B cell (primary cell): ENCODE data around the gene ODF4. TPM values are rescaled to one million over a fixed set of nuclear protein-coding genes. Genes with fewer than 3 reads are reported as not detected.

Experiments used
- ATAC-seq: fragments of 200-7000 bp; cut with Tn5 transposase; one replicate; pipeline ENCODE4 v1.10.0; 2021; ENCODE audit warnings: low read depth, mild to moderate bottlenecking, moderate number of reproducible peaks, moderate library complexity
- CTCF ChIA-PET: fragments of 350-600 bp; sonication (Branson Sonifier 250); formaldehyde crosslinking; loops from one replicate; lab custom pipeline; 2021; ENCODE audit warnings: antibody characterized with exemption, inconsistent platforms; lab: Charles Lee
- POLR2A ChIA-PET: fragments of 350-600 bp; sonication (Branson Sonifier 250); formaldehyde crosslinking; loops from one replicate; lab custom pipeline; 2021; ENCODE audit warnings: antibody characterized with exemption; lab: Charles Lee
- DNase-seq: peaks from one replicate; pipeline ENCODE4 v3.0.0; 2013
- H2AFZ ChIP-seq: 2 replicates; pipeline ENCODE4 v1.6.1; 2012; ENCODE audit warnings: mild to moderate bottlenecking, low read depth, low read length; ENCODE audit not compliant: insufficient read depth, poor library complexity, severe bottlenecking
- H3K27ac ChIP-seq, 2 donors: 1 replicate in 1 of 2; 2 replicates in 1 of 2; pipeline ENCODE4 v1.5.1; 2012 to 2013; ENCODE audit warnings: low read length in 2 of 2, mild to moderate bottlenecking in 2 of 2, moderate library complexity in 1 of 2
- H3K27me3 ChIP-seq, 4 experiments: fragments of 200-600 bp in 1 of 4; sonication (generic) in 1 of 4; replicated peaks in 1 of 4; 1 replicate in 2 of 4; 2 replicates in 2 of 4; pipeline versions ENCODE4 v1.6.1 to v1.7.0; 2013 to 2016; ENCODE audit warnings: low read length in 3 of 4, mild to moderate bottlenecking in 2 of 4, mixed read lengths in 1 of 4, moderate library complexity in 1 of 4; ENCODE audit not compliant: insufficient read depth in 4 of 4, control insufficient read depth in 3 of 4; ENCODE audit errors: control extremely low read depth in 1 of 4
- H3K36me3 ChIP-seq, 2 experiments: replicated peaks in 1 of 2; 1 replicate in 1 of 2; 2 replicates in 1 of 2; pipeline versions ENCODE4 v1.6.1 to v1.7.1; 2013; ENCODE audit warnings: low read length in 1 of 2; ENCODE audit not compliant: insufficient read depth in 2 of 2, control insufficient read depth in 1 of 2; ENCODE audit errors: control extremely low read depth in 1 of 2, extremely low read depth in 1 of 2
- H3K4me1 ChIP-seq, 2 donors: fragments of 200-600 bp in 1 of 2; sonication (generic) in 1 of 2; 1 replicate in 1 of 2; 2 replicates in 1 of 2; pipeline versions ENCODE4 v1.5.1 to v1.6.1; 2013 to 2017; ENCODE audit warnings: low read length in 2 of 2; ENCODE audit not compliant: control insufficient read depth in 2 of 2, insufficient read depth in 2 of 2
- H3K4me2 ChIP-seq: replicated peaks from 2 replicates; pipeline ENCODE3; 2012; ENCODE audit warnings: mild to moderate bottlenecking, low read depth, low read length; ENCODE audit not compliant: poor library complexity, severe bottlenecking
- H3K4me3 ChIP-seq, 5 experiments: fragments of 200-600 bp in 1 of 5; sonication (generic) in 1 of 5; 1 replicate in 3 of 5; 2 replicates in 2 of 5; pipeline versions ENCODE4 v1.5.1 to v1.7.0; 2011 to 2016; ENCODE audit warnings: low read length in 4 of 5, mild to moderate bottlenecking in 4 of 5, low read depth in 2 of 5, control low read depth in 1 of 5, moderate library complexity in 1 of 5; ENCODE audit not compliant: insufficient read depth in 1 of 5; ENCODE audit errors: control extremely low read depth in 1 of 5, extremely low read depth in 1 of 5
- H3K79me2 ChIP-seq: fragments of 200-600 bp; sonication (generic); one replicate; pipeline ENCODE4 v1.6.0; 2016; ENCODE audit warnings: low read length; ENCODE audit not compliant: control insufficient read depth, insufficient read depth
- H3K9ac ChIP-seq: fragments of 200-600 bp; sonication (generic); 2 replicates; pipeline ENCODE4 v1.6.1; 2017; ENCODE audit warnings: mild to moderate bottlenecking, low read length, moderate library complexity
- H3K9me3 ChIP-seq, 3 donors: one replicate each; pipeline versions ENCODE4 v1.6.1 to v1.7.1; 2013; ENCODE audit warnings: low read length in 2 of 3; ENCODE audit not compliant: control insufficient read depth in 2 of 3, insufficient read depth in 1 of 3; ENCODE audit errors: control extremely low read depth in 1 of 3
- H4K20me1 ChIP-seq: 2 replicates; pipeline ENCODE4 v1.6.0; 2012; ENCODE audit warnings: mild to moderate bottlenecking, low read length; ENCODE audit not compliant: insufficient read depth, control insufficient read depth, poor library complexity, severe bottlenecking
- H3K27ac Mint-ChIP-seq: one replicate; pipeline ENCODE4 v1.8.0; 2021; ENCODE audit warnings: mixed read lengths
- H3K27me3 Mint-ChIP-seq: one replicate; pipeline ENCODE4 v1.8.0; 2021; ENCODE audit warnings: mixed read lengths
- H3K4me1 Mint-ChIP-seq: one replicate; pipeline ENCODE4 v1.8.0; 2021; ENCODE audit warnings: mixed read lengths
- H3K4me3 Mint-ChIP-seq: one replicate; pipeline ENCODE4 v1.8.0; 2021; ENCODE audit warnings: mixed read lengths
- H3K9me3 Mint-ChIP-seq: one replicate; pipeline ENCODE4 v1.8.0; 2022; ENCODE audit warnings: mixed read lengths; ENCODE audit not compliant: insufficient read depth
- EZH2 ChIP-seq: IDR thresholded peaks from 2 replicates; pipeline ENCODE4 v1.6.1; 2012; ENCODE audit warnings: borderline replicate concordance, low read depth, mild to moderate bottlenecking, moderate library complexity, low read length; ENCODE audit not compliant: insufficient read depth, poor library complexity, severe bottlenecking
- WGBS: methylation state at CpG from one replicate; pipeline ENCODE4 v1.1.5; 2013; ENCODE audit warnings: missing lambda C conversion rate; ENCODE audit not compliant: insufficient coverage; 5-methylcytosine and 5-hydroxymethylcytosine counted together
- intact Hi-C: fragments of 100-400 bp; cut with micrococcal nuclease; formaldehyde crosslinking; loops from one replicate; pipeline ENCODE4 v1.10.0; 2022
- polyA plus RNA-seq: library from polyadenylated mRNA; depleted of rRNA; stranded (reverse); fragments of >200 nt; gene quantifications from 2 replicates; pipeline ENCODE4 v1.2.3, GENCODE V29; 2012
- total RNA-seq, 2 donors: library from RNA; stranded (reverse); fragments of 120-200 nt in 1 of 2; gene quantifications; 1 replicate in 1 of 2; 2 replicates in 1 of 2; pipeline versions ENCODE4 v1.2.3 to v1.2.4, GENCODE V29; 2013 to 2022
- TF ChIP-seq, protein P1 (sequence below): fragments of 200-600 bp; IDR thresholded peaks from one replicate; pipeline ENCODE4 v1.8.0; 2022; ENCODE audit warnings: antibody characterized with exemption, mild to moderate bottlenecking

The ODF4 gene
- total and polyA plus RNA-seq, 2 donors (not counting 1 experiment from before 2014, with no cell fraction given), result not detected

GRCh38 chr17:8376271-8377067, 36.8 kb downstream of the ODF4 start, which contains the start of gene KRABD2:
TSS of gene KRABD2 (minus strand) at chr17:8376704.
- Histone ChIP-seq H3K36me3 (peaks cover 6 to 47% of the 10 kb centered on the region in 2 experiments), H3K79me2 (peaks cover 28% of the 10 kb centered on the region), H4K20me1 (peaks cover 44% of the 10 kb centered on the region), H3K27me3 (no peaks in the 10 kb centered on the region), H3K9me3 (no peaks in the 10 kb centered on the region), H2AFZ (peak within 1 kb of the TSS; percentile 89), H3K9ac (peak within 1 kb of the TSS; percentile 91), H3K4me3 (peak within 1 kb of the TSS; percentile 81 to 92 (median 87)), H3K27ac (peak within 1 kb of the TSS; percentile 53 to 86), H3K4me2 (peak within 1 kb of the TSS; percentile 96), H3K4me1 (peaks cover 31 to 33% of the 10 kb centered on the region in 2 donors)
- Mint-ChIP-seq H3K27me3 (no peaks in the 10 kb centered on the region), H3K9me3 (no peaks in the 10 kb centered on the region), H3K4me1 (peaks cover 48% of the 10 kb centered on the region), H3K27ac (peak within 1 kb of the TSS; percentile 91), H3K4me3 (peak within 1 kb of the TSS; percentile 92)
- WGBS, result 3% methylated on average over 37 of the region's 41 CpGs
- intact Hi-C loops, result loop anchor here (1.0 to 2.0 kb wide), 2 partner anchors 88 to 128 kb away; partner anchors contain the start of genes CTC1, PFAS and RANGRF
- DNase-seq (peak; percentile 90), ATAC-seq (peak; percentile 100)
- ChIA-PET POLR2A (interaction anchor here (1.0 kb wide), 1 partner anchor 81 kb away, joined by 3 read pairs; the partner anchor contains the start of gene SLC25A35), CTCF (interaction anchor here (0.5 to 2.0 kb wide), 13 partner anchors 7 to 371 kb away, joined by 3 to 7 read pairs (median 3); partner anchors contain the start of gene SLC25A35)
- no peak for TF ChIP-seq EZH2
- TF ChIP-seq, protein P1, sequence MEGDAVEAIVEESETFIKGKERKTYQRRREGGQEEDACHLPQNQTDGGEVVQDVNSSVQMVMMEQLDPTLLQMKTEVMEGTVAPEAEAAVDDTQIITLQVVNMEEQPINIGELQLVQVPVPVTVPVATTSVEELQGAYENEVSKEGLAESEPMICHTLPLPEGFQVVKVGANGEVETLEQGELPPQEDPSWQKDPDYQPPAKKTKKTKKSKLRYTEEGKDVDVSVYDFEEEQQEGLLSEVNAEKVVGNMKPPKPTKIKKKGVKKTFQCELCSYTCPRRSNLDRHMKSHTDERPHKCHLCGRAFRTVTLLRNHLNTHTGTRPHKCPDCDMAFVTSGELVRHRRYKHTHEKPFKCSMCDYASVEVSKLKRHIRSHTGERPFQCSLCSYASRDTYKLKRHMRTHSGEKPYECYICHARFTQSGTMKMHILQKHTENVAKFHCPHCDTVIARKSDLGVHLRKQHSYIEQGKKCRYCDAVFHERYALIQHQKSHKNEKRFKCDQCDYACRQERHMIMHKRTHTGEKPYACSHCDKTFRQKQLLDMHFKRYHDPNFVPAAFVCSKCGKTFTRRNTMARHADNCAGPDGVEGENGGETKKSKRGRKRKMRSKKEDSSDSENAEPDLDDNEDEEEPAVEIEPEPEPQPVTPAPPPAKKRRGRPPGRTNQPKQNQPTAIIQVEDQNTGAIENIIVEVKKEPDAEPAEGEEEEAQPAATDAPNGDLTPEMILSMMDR, result peak; percentile 76
